Spleen (tissue), 11 donors: ENCODE data around the gene PPP2R3A. TPM values are rescaled to one million over a fixed set of nuclear protein-coding genes. Genes with fewer than 3 reads are reported as not detected.
"Not testable (repeated sequence)": the region's sequence is repeated elsewhere in the genome, so short reads cannot be mapped to it uniquely, and the experiment has no call there.

Experiments used
- DNase-seq: peaks from one replicate; pipeline ENCODE4 v3.0.0-alpha.2; 2020
- H3K27ac ChIP-seq, 8 donors: fragments of 200-600 bp; sonication (generic) in 7 of 8; 1 replicate in 4 of 8; 2 replicates in 4 of 8; pipeline versions ENCODE4 v1.5.0 to v1.8.0; 2016 to 2021; ENCODE audit warnings: inconsistent platforms in 4 of 8, mild to moderate bottlenecking in 4 of 8, moderate library complexity in 1 of 8
- H3K27me3 ChIP-seq, 7 donors: fragments of 200-600 bp; sonication (generic) in 6 of 7; replicated peaks in 1 of 7; 1 replicate in 4 of 7; 2 replicates in 3 of 7; pipeline versions ENCODE4 v1.5.0 to v1.8.0; 2016 to 2021; ENCODE audit warnings: inconsistent platforms in 3 of 7, mild to moderate bottlenecking in 1 of 7
- H3K36me3 ChIP-seq, 6 donors: fragments of 200-600 bp; sonication (generic) in 5 of 6; 1 replicate in 4 of 6; 2 replicates in 2 of 6; pipeline versions ENCODE4 v1.5.0 to v1.8.0; 2016 to 2021; ENCODE audit warnings: inconsistent platforms in 2 of 6
- H3K4me1 ChIP-seq, 6 donors: fragments of 200-600 bp; sonication (generic) in 5 of 6; 1 replicate in 3 of 6; 2 replicates in 3 of 6; pipeline versions ENCODE4 v1.5.0 to v1.8.0; 2016 to 2021; ENCODE audit warnings: inconsistent platforms in 3 of 6
- H3K4me3 ChIP-seq, 8 donors: fragments of 200-600 bp; sonication (generic) in 7 of 8; 1 replicate in 4 of 8; 2 replicates in 4 of 8; pipeline versions ENCODE4 v1.5.0 to v1.8.0; 2016 to 2021; ENCODE audit warnings: inconsistent platforms in 4 of 8, mild to moderate bottlenecking in 4 of 8, moderate library complexity in 2 of 8
- H3K9me3 ChIP-seq, 8 donors: fragments of 200-600 bp; sonication (generic) in 7 of 8; 1 replicate in 4 of 8; 2 replicates in 4 of 8; pipeline versions ENCODE4 v1.5.0 to v1.8.0; 2016 to 2021; ENCODE audit warnings: inconsistent platforms in 4 of 8
- CTCF ChIP-seq, 11 experiments: fragments of 200-600 bp in 7 of 11; fragments of 450-650 bp in 4 of 11; sonication (generic) in 4 of 11; IDR thresholded peaks in 8 of 11; conservative IDR thresholded peaks in 3 of 11; 1 replicate in 7 of 11; 2 replicates in 4 of 11; pipeline versions ENCODE4 v1.4.0 to v1.8.0; 2016 to 2021; ENCODE audit warnings: antibody characterized with exemption in 11 of 11, inconsistent platforms in 4 of 11, mild to moderate bottlenecking in 1 of 11
- POLR2A ChIP-seq, 3 donors: fragments of 450-650 bp; IDR thresholded peaks; one replicate each; pipeline ENCODE4 v1.5.1; 2017; ENCODE audit warnings: antibody characterized with exemption in 3 of 3, mild to moderate bottlenecking in 1 of 3
- POLR2AphosphoS5 ChIP-seq, 3 donors: sonication (generic); formaldehyde crosslinking; IDR thresholded peaks; one replicate each; pipeline ENCODE4 v1.5.1; 2017; ENCODE audit warnings: antibody characterized with exemption in 3 of 3
- WGBS, 5 donors: extraction: QIAGEN DNeasy Blood & Tissue Kit in 3 of 5; methylation state at CpG; one replicate each; pipeline versions ENCODE4 v1.1.5 to v1.1.7; 2013 to 2018; 5-methylcytosine and 5-hydroxymethylcytosine counted together
- intact Hi-C: fragments of 100-400 bp; cut with DNase I; formaldehyde crosslinking; loops from one replicate; pipeline ENCODE4 v1.15.0; 2023; ENCODE audit warnings: low total_unique reads
- polyA plus RNA-seq, 3 donors: library from polyadenylated mRNA; stranded (reverse); fragments of 200-250 nt; gene quantifications; one replicate each; pipeline ENCODE4 v1.2.1, GENCODE V29; 2013
- total RNA-seq, 7 donors: library from RNA; depleted of rRNA in 3 of 7; stranded (reverse); fragments of >200 nt in 3 of 7; fragmentation: NEBNext Ultra II Directional in 4 of 7; extraction: Animal tissue kit (Norgen Biotek cat#: 25700) in 4 of 7; gene quantifications; one replicate each; pipeline versions ENCODE4 v1.1.0 to v1.2.1, GENCODE V29; 2016 to 2021
- donor health status: healthy with polysubstance abuse.
- donor health status: DM: no; HTN: no; CAD: no; lungs with moderate emphysema.
- donor health status: DM: no; HTN: no; CAD: no.
- donor health status: Bipolar disorder and iron deficiency.
- donor health status: healthy.
- donor health status: DM: no; HTN: no; CAD: no.
- donor health status: DM: yes; HTN: yes; CAD: no.

The PPP2R3A gene
- total and polyA plus RNA-seq, 10 donors: 0.24 to 5.9 (median 3.1) TPM

- H3K27ac ChIP-seq: no peak overlapping the region
- no peaks in the 10 kb centered on the region for H3K27me3 ChIP-seq
- no peak for DNase-seq
- H3K4me1 ChIP-seq: peaks cover 0 to 23% (median 0%) of the 10 kb centered on the region in 6 donors
- no peaks in the 10 kb centered on the region for H3K9me3 ChIP-seq
- peaks cover 0 to 4% (median 0%) of the 10 kb centered on the region in 6 donors for H3K36me3 ChIP-seq
- no peak overlapping the region for H3K4me3 ChIP-seq
- intact Hi-C loops: no loop called here
- 69 to 85% (median 74%) methylated on average over 3 of the region's 3 CpGs for WGBS, 5 donors
- TF ChIP-seq CTCF (IDR thresholded peaks at IDR 0.05 in 8 of 11, conservative IDR thresholded peaks at IDR 0.05 in 3 of 11) (no peak), POLR2AphosphoS5 (IDR thresholded peaks at IDR 0.05) (no peak), POLR2A (IDR thresholded peaks at IDR 0.05) (no peak)
Observed at GRCh38 chr3:136142592-136142991, 177.1 kb downstream of the PPP2R3A start.

- H3K27ac ChIP-seq, H3K9me3 ChIP-seq, intact Hi-C loops, H3K36me3 ChIP-seq, H3K27me3 ChIP-seq, H3K4me3 ChIP-seq, DNase-seq: not testable (repeated sequence)
- peak in 2 of 3 donors; percentile 31 to 51 for TF ChIP-seq POLR2AphosphoS5 (IDR thresholded peaks at IDR 0.05)
- 93 to 100% (median 98%) methylated on average over 4 of the region's 4 CpGs for WGBS, 5 donors
- peaks cover 0 to 32% (median 0%) of the 10 kb centered on the region in 6 donors for H3K4me1 ChIP-seq
Observed at GRCh38 chr3:136144397-136144796, 178.9 kb downstream of the PPP2R3A start.

GRCh38 chr3:136146981-136147729 is 181.6 kb downstream of the PPP2R3A start:
- Histone ChIP-seq H3K27ac (no peak overlapping the region), H3K9me3 (no peaks in the 10 kb centered on the region), H3K4me3 (no peak overlapping the region), H3K36me3 (peaks cover 0 to 37% (median 17%) of the 10 kb centered on the region in 6 donors), H3K27me3 (no peaks in the 10 kb centered on the region), H3K4me1 (peaks cover 0 to 57% (median 3%) of the 10 kb centered on the region in 6 donors)
- TF ChIP-seq CTCF (IDR thresholded peaks at IDR 0.05 in 8 of 11, conservative IDR thresholded peaks at IDR 0.05 in 3 of 11) (no peak), POLR2AphosphoS5 (IDR thresholded peaks at IDR 0.05) (peak in 1 of 3 donors; percentile 28), POLR2A (IDR thresholded peaks at IDR 0.05) (no peak)
- DNase-seq: no peak
- WGBS, 5 donors: 88 to 95% (median 95%) methylated on average over 6 of the region's 6 CpGs
- intact Hi-C loops: no loop called here

- H3K36me3 ChIP-seq: peaks cover 0 to 43% (median 19%) of the 10 kb centered on the region in 6 donors
- intact Hi-C loops: no loop called here
- H3K9me3 ChIP-seq: no peaks in the 10 kb centered on the region
- 54 to 78% (median 69%) methylated on average over 3 of the region's 3 CpGs for WGBS, 5 donors
- peaks cover 0 to 82% (median 17%) of the 10 kb centered on the region in 6 donors for H3K4me1 ChIP-seq
- H3K27me3 ChIP-seq: no peaks in the 10 kb centered on the region
- TF ChIP-seq POLR2AphosphoS5 (IDR thresholded peaks at IDR 0.05) (no peak), POLR2A (IDR thresholded peaks at IDR 0.05) (no peak), CTCF (IDR thresholded peaks at IDR 0.05 in 8 of 11, conservative IDR thresholded peaks at IDR 0.05 in 3 of 11) (no peak)
- DNase-seq: no peak
- H3K27ac ChIP-seq: peak overlapping the region in 1 of 8 donors; percentile 18
- H3K4me3 ChIP-seq: no peak overlapping the region
Observed at GRCh38 chr3:136149667-136150066, 184.1 kb downstream of the PPP2R3A start.
